HepG2 (cell line): Measurements from ENCODE around the gene CXorf38.

Experiments
- FOSL2 ChIP-seq: sonication (generic); formaldehyde crosslinking; IDR thresholded peaks from 2 replicates; pipeline ENCODE4 v1.4.0; 2020; ENCODE audit warnings: missing genetic modification reagents
- NR2C2 ChIP-seq: sonication (generic); formaldehyde crosslinking; IDR thresholded peaks from 2 replicates; pipeline ENCODE4 v1.4.0; 2020; ENCODE audit warnings: missing genetic modification reagents, mild to moderate bottlenecking, moderate library complexity, borderline replicate concordance
- SUZ12 ChIP-seq: fragments of 150-350 bp; IDR thresholded peaks from 2 replicates; pipeline ENCODE4 v1.6.1; 2014; ENCODE audit warnings: low read depth, low read length
- TAF1 ChIP-seq: sonication (generic); formaldehyde crosslinking; IDR thresholded peaks from 2 replicates; pipeline ENCODE4 v1.4.0; 2020; ENCODE audit warnings: missing genetic modification reagents
- TCF7 ChIP-seq: sonication (generic); IDR thresholded peaks from 2 replicates; pipeline ENCODE4 v1.6.1; 2016; ENCODE audit warnings: antibody characterized with exemption, low read depth
- TEAD3 ChIP-seq: optimal IDR thresholded peaks from 2 replicates; pipeline ENCODE3; 2016; ENCODE audit warnings: borderline replicate concordance
- ZBTB21 ChIP-seq: sonication (generic); formaldehyde crosslinking; IDR thresholded peaks from 2 replicates; pipeline ENCODE4 v1.4.0; 2020; ENCODE audit warnings: missing genetic modification reagents
- ZNF3 ChIP-seq: IDR thresholded peaks from 2 replicates; pipeline ENCODE4 v1.7.0; 2017; ENCODE audit warnings: inconsistent platforms
- ZNF501 ChIP-seq: sonication (generic); formaldehyde crosslinking; IDR thresholded peaks from 2 replicates; pipeline ENCODE4 v1.5.1; 2020; ENCODE audit warnings: mild to moderate bottlenecking, moderate library complexity, missing genetic modification reagents
- ZSCAN21 ChIP-seq: sonication (generic); formaldehyde crosslinking; IDR thresholded peaks from 2 replicates; pipeline ENCODE4 v1.8.0; 2022; ENCODE audit warnings: mild to moderate bottlenecking, missing genetic modification reagents, moderate library complexity, borderline replicate concordance
- TF ChIP-seq, protein P1 (sequence below): IDR thresholded peaks from 2 replicates; pipeline ENCODE4 v1.6.1; 2016; ENCODE audit warnings: control low read depth
- TF ChIP-seq, protein P2 (sequence below): sonication (generic); formaldehyde crosslinking; IDR thresholded peaks from 2 replicates; pipeline ENCODE4 v1.5.0; 2020; ENCODE audit warnings: mild to moderate bottlenecking, missing genetic modification reagents, moderate library complexity

GRCh38 chrX:40625294-40625693 lies 22.1 kb downstream of the CXorf38 start:
- no peak for TF ChIP-seq ZBTB21 (CRISPR knock-in tag)
- no peak for TF ChIP-seq TEAD3
- TF ChIP-seq TAF1 (CRISPR knock-in tag): no peak
- no peak for TF ChIP-seq FOSL2 (CRISPR knock-in tag)
- TF ChIP-seq, protein P1, sequence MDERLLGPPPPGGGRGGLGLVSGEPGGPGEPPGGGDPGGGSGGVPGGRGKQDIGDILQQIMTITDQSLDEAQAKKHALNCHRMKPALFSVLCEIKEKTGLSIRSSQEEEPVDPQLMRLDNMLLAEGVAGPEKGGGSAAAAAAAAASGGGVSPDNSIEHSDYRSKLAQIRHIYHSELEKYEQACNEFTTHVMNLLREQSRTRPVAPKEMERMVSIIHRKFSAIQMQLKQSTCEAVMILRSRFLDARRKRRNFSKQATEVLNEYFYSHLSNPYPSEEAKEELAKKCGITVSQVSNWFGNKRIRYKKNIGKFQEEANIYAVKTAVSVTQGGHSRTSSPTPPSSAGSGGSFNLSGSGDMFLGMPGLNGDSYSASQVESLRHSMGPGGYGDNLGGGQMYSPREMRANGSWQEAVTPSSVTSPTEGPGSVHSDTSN: no peak
- no peak for TF ChIP-seq ZNF3 (CRISPR knock-in tag)
- TF ChIP-seq TCF7: no peak
- no peak for TF ChIP-seq ZNF501 (CRISPR knock-in tag)
- no peak for TF ChIP-seq SUZ12
- no peak for TF ChIP-seq NR2C2 (CRISPR knock-in tag)
- TF ChIP-seq ZSCAN21 (CRISPR knock-in tag): no peak
- TF ChIP-seq, protein P2, sequence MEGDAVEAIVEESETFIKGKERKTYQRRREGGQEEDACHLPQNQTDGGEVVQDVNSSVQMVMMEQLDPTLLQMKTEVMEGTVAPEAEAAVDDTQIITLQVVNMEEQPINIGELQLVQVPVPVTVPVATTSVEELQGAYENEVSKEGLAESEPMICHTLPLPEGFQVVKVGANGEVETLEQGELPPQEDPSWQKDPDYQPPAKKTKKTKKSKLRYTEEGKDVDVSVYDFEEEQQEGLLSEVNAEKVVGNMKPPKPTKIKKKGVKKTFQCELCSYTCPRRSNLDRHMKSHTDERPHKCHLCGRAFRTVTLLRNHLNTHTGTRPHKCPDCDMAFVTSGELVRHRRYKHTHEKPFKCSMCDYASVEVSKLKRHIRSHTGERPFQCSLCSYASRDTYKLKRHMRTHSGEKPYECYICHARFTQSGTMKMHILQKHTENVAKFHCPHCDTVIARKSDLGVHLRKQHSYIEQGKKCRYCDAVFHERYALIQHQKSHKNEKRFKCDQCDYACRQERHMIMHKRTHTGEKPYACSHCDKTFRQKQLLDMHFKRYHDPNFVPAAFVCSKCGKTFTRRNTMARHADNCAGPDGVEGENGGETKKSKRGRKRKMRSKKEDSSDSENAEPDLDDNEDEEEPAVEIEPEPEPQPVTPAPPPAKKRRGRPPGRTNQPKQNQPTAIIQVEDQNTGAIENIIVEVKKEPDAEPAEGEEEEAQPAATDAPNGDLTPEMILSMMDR (CRISPR knock-in tag): no peak
